GM13976 (cell line): ENCODE measurements around the gene BSG.
"Not testable (repeated sequence)": the region's sequence is repeated elsewhere in the genome, so short reads cannot be mapped to it uniquely, and the experiment has no call there.

Experiments used
- DNase-seq: peaks from one replicate; pipeline ENCODE4 v3.0.0; 2012; ENCODE audit warnings: low spot score
- CTCF ChIP-seq: IDR thresholded peaks from 2 replicates; pipeline ENCODE4 v1.5.1; 2012; ENCODE audit warnings: borderline replicate concordance, mild to moderate bottlenecking; ENCODE audit not compliant: insufficient read depth; ENCODE audit errors: extremely low read depth, missing control alignments, control extremely low read depth
- in situ Hi-C: fragments of 300-500 bp; cut with MboI; formaldehyde crosslinking; loops from one replicate; pipeline ENCODE4 v1.12.0; 2022; ENCODE audit warnings: low sequenced_read_pairs, mixed read lengths, inconsistent platforms; ENCODE audit not compliant: unreplicated experiment

Gene BSG

GRCh38 chr19:619286-620002 is 47.0 kb downstream of the BSG start:
- in situ Hi-C loops: no loop called here
- no peak for TF ChIP-seq CTCF
- DNase-seq: no peak

GRCh38 chr19:620166-620862 is 47.9 kb downstream of the BSG start:
- DNase-seq: no peak
- TF ChIP-seq CTCF: no peak
- in situ Hi-C loops: no loop called here

- in situ Hi-C loops, DNase-seq: not testable (repeated sequence)
These were observed 48.8 kb downstream of the BSG start for GRCh38 chr19:621191-621590.

- in situ Hi-C loops: no loop called here
- no peak for TF ChIP-seq CTCF
- no peak for DNase-seq
These were observed 49.4 kb downstream of the BSG start for GRCh38 chr19:621819-622218.

GRCh38 chr19:622666-623065 is 50.3 kb downstream of the BSG start:
- no peak for TF ChIP-seq CTCF
- in situ Hi-C loops: no loop called here
- DNase-seq: no peak

- in situ Hi-C loops: no loop called here
- no peak for DNase-seq
- no peak for TF ChIP-seq CTCF
These were observed 51.0 kb downstream of the BSG start for GRCh38 chr19:623175-623916.

GRCh38 chr19:623974-624373 is 51.6 kb downstream of the BSG start:
- in situ Hi-C loops: no loop called here
- no peak for TF ChIP-seq CTCF
- no peak for DNase-seq
